WTC11 (cell line): ENCODE results near the gene MRPL52.

Experiments
- CTCF ChIP-seq: fragments of 200-600 bp; IDR thresholded peaks from 2 replicates; pipeline ENCODE4 v1.8.0; 2022; ENCODE audit warnings: antibody characterized with exemption
- ELF4 ChIP-seq: sonication (generic); formaldehyde crosslinking; IDR thresholded peaks from 2 replicates; pipeline ENCODE4 v1.8.1; 2022; ENCODE audit warnings: low read depth, mild to moderate bottlenecking, moderate library complexity, missing genetic modification reagents
- JUN ChIP-seq: sonication (generic); formaldehyde crosslinking; IDR thresholded peaks from 2 replicates; pipeline ENCODE4 v1.8.0; 2023; ENCODE audit warnings: mild to moderate bottlenecking, missing genetic modification reagents
- NFYB ChIP-seq: sonication (generic); formaldehyde crosslinking; conservative IDR thresholded peaks from 2 replicates; pipeline ENCODE4 v1.8.0; 2022; ENCODE audit warnings: low read depth, missing genetic modification reagents
- ZNF121 ChIP-seq: sonication (generic); formaldehyde crosslinking; IDR thresholded peaks from 2 replicates; pipeline ENCODE4 v1.8.0; 2023; ENCODE audit warnings: missing genetic modification reagents
- ZSCAN18 ChIP-seq: fragments of 250-450 bp; sonication (Bioruptor Pico); IDR thresholded peaks from 2 replicates; pipeline ENCODE4 v2.1.2; 2022; ENCODE audit warnings: mild to moderate bottlenecking, moderate library complexity
- TF ChIP-seq, protein P1 (sequence below): sonication (generic); formaldehyde crosslinking; IDR thresholded peaks from 2 replicates; pipeline ENCODE4 v1.8.1; 2023; ENCODE audit warnings: mild to moderate bottlenecking, missing genetic modification reagents, moderate library complexity
- TF ChIP-seq, protein P2 (sequence below): sonication (generic); formaldehyde crosslinking; IDR thresholded peaks from 2 replicates; pipeline ENCODE4 v1.8.1; 2022; ENCODE audit warnings: low read depth, missing genetic modification reagents, borderline replicate concordance
- TF ChIP-seq, protein P3 (sequence below): sonication (generic); formaldehyde crosslinking; IDR thresholded peaks from 2 replicates; pipeline ENCODE4 v1.8.1; 2023; ENCODE audit warnings: mild to moderate bottlenecking, moderate library complexity, missing genetic modification reagents

DNA sequence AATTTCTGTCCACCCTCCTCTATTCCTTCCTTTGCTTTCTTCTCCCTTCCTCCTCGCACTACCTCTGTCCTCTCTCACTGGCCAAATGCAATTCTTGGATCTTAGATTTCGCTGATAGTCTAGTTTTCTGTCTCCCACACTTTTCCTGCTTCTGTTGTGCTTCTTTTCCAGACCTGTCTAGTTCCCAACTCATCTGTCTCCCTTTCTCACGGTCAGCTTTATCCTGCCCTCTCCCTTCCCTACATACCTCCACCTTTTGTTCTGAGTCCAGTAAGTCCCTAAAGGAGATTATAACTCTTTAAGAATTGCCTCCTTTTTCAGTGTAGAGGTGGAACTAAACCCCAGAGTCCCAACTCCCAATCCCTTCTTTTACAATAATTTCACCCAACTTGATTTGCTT is 5.8 kb downstream of the MRPL52 start:
- TF ChIP-seq, protein P1, sequence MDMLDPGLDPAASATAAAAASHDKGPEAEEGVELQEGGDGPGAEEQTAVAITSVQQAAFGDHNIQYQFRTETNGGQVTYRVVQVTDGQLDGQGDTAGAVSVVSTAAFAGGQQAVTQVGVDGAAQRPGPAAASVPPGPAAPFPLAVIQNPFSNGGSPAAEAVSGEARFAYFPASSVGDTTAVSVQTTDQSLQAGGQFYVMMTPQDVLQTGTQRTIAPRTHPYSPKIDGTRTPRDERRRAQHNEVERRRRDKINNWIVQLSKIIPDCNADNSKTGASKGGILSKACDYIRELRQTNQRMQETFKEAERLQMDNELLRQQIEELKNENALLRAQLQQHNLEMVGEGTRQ (CRISPR knock-in tag): no peak
- TF ChIP-seq ELF4 (CRISPR knock-in tag) (no peak), ZSCAN18 (CRISPR knock-in tag) (no peak), CTCF (no peak), NFYB (CRISPR knock-in tag) (no peak), ZNF121 (no peak), JUN (CRISPR knock-in tag) (no peak)
- TF ChIP-seq, protein P2, sequence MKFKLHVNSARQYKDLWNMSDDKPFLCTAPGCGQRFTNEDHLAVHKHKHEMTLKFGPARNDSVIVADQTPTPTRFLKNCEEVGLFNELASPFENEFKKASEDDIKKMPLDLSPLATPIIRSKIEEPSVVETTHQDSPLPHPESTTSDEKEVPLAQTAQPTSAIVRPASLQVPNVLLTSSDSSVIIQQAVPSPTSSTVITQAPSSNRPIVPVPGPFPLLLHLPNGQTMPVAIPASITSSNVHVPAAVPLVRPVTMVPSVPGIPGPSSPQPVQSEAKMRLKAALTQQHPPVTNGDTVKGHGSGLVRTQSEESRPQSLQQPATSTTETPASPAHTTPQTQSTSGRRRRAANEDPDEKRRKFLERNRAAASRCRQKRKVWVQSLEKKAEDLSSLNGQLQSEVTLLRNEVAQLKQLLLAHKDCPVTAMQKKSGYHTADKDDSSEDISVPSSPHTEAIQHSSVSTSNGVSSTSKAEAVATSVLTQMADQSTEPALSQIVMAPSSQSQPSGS (CRISPR knock-in tag): no peak
- TF ChIP-seq, protein P3, sequence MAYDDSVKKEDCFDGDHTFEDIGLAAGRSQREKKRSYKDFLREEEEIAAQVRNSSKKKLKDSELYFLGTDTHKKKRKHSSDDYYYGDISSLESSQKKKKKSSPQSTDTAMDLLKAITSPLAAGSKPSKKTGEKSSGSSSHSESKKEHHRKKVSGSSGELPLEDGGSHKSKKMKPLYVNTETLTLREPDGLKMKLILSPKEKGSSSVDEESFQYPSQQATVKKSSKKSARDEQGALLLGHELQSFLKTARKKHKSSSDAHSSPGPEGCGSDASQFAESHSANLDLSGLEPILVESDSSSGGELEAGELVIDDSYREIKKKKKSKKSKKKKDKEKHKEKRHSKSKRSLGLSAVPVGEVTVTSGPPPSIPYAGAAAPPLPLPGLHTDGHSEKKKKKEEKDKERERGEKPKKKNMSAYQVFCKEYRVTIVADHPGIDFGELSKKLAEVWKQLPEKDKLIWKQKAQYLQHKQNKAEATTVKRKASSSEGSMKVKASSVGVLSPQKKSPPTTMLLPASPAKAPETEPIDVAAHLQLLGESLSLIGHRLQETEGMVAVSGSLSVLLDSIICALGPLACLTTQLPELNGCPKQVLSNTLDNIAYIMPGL: no peak
